Suprapubic skin (tissue), 4 donors: ENCODE measurements around the gene SGCD. TPM values are rescaled to one million over a fixed set of nuclear protein-coding genes. Genes with fewer than 3 reads are reported as not detected.

Experiments
- DNase-seq, 2 donors: peaks; one replicate each; pipeline ENCODE4 v3.0.0-alpha.2; 2019; ENCODE audit warnings: low spot score in 2 of 2
- H3K27ac ChIP-seq: fragments of 200-600 bp; sonication (generic); one replicate; pipeline ENCODE4 v1.5.1; 2019
- H3K27me3 ChIP-seq: fragments of 200-600 bp; sonication (generic); one replicate; pipeline ENCODE4 v1.5.1; 2019
- H3K36me3 ChIP-seq: fragments of 200-600 bp; sonication (generic); one replicate; pipeline ENCODE4 v1.5.1; 2019
- H3K4me1 ChIP-seq: fragments of 200-600 bp; sonication (generic); one replicate; pipeline ENCODE4 v1.5.1; 2019
- H3K4me3 ChIP-seq: fragments of 200-600 bp; sonication (generic); one replicate; pipeline ENCODE4 v1.5.1; 2019; ENCODE audit warnings: mild to moderate bottlenecking
- H3K9me3 ChIP-seq: fragments of 200-600 bp; sonication (generic); one replicate; pipeline ENCODE4 v1.5.1; 2019
- CTCF ChIP-seq, 2 donors: fragments of 200-600 bp in 1 of 2; fragments of 450-650 bp in 1 of 2; sonication (generic) in 1 of 2; IDR thresholded peaks; one replicate each; pipeline ENCODE4 v1.5.1; 2016 to 2019; ENCODE audit warnings: antibody characterized with exemption in 2 of 2, mild to moderate bottlenecking in 1 of 2, moderate library complexity in 1 of 2
- EP300 ChIP-seq: sonication (generic); formaldehyde crosslinking; IDR thresholded peaks from one replicate; pipeline ENCODE4 v1.6.1; 2017; ENCODE audit warnings: antibody characterized with exemption
- POLR2A ChIP-seq, 2 donors: fragments of 450-650 bp; IDR thresholded peaks; one replicate each; pipeline ENCODE4 v1.6.1; 2017; ENCODE audit warnings: antibody characterized with exemption in 2 of 2, mild to moderate bottlenecking in 2 of 2, moderate library complexity in 2 of 2
- POLR2AphosphoS5 ChIP-seq, 3 donors: sonication (generic); formaldehyde crosslinking; IDR thresholded peaks; one replicate each; pipeline ENCODE4 v1.6.1; 2017; ENCODE audit warnings: antibody characterized with exemption in 3 of 3
- WGBS: methylation state at CpG from one replicate; pipeline ENCODE4 v1.1.5; 2018; 5-methylcytosine and 5-hydroxymethylcytosine counted together
- total RNA-seq, 4 donors: library from RNA; depleted of rRNA; stranded (reverse); fragments of >200 nt; gene quantifications; one replicate each; pipeline ENCODE4 v1.1.0, GENCODE V29; 2016

SGCD gene
- total RNA-seq, 4 donors from 2014 or later = 1.2 to 5.7 (median 3.9) TPM

GRCh38 chr5:156589946-156590216 is 262.9 kb downstream of the SGCD start:
- Histone ChIP-seq H3K4me1 (peaks cover 3% of the 10 kb centered on the region), H3K36me3 (no peaks in the 10 kb centered on the region), H3K9me3 (no peaks in the 10 kb centered on the region), H3K27ac (no peak overlapping the region), H3K4me3 (no peak overlapping the region), H3K27me3 (no peaks in the 10 kb centered on the region)
- no peak for TF ChIP-seq POLR2AphosphoS5 (IDR thresholded peaks at IDR 0.05)
- no peak for TF ChIP-seq EP300
- TF ChIP-seq CTCF (IDR thresholded peaks at IDR 0.05) = no peak
- no peak for TF ChIP-seq POLR2A (IDR thresholded peaks at IDR 0.05)
- no peak for DNase-seq
- 78% methylated on average over 4 of the region's 4 CpGs for WGBS

- H3K4me1 ChIP-seq = no peaks in the 10 kb centered on the region
- H3K27me3 ChIP-seq = no peaks in the 10 kb centered on the region
- DNase-seq = no peak
- no peak for TF ChIP-seq POLR2AphosphoS5 (IDR thresholded peaks at IDR 0.05)
- no peak for TF ChIP-seq CTCF (IDR thresholded peaks at IDR 0.05)
- no peak for TF ChIP-seq EP300
- TF ChIP-seq POLR2A (IDR thresholded peaks at IDR 0.05) = no peak
- no peak overlapping the region for H3K27ac ChIP-seq
- H3K9me3 ChIP-seq = no peaks in the 10 kb centered on the region
- H3K36me3 ChIP-seq = no peaks in the 10 kb centered on the region
- no peak overlapping the region for H3K4me3 ChIP-seq
These were observed 264.0 kb downstream of the SGCD start for GRCh38 chr5:156590978-156591377.

GRCh38 chr5:156591631-156592030 is 264.7 kb downstream of the SGCD start:
- DNase-seq = no peak
- TF ChIP-seq POLR2A (IDR thresholded peaks at IDR 0.05) (no peak), POLR2AphosphoS5 (IDR thresholded peaks at IDR 0.05) (no peak), CTCF (IDR thresholded peaks at IDR 0.05) (no peak), EP300 (no peak)
- no peaks in the 10 kb centered on the region for H3K36me3 ChIP-seq

GRCh38 chr5:156593546-156593945 is 266.6 kb downstream of the SGCD start:
- 77% methylated on average over 1 of the region's 1 CpG for WGBS
- Histone ChIP-seq H3K9me3 (no peaks in the 10 kb centered on the region), H3K4me3 (no peak overlapping the region), H3K4me1 (no peaks in the 10 kb centered on the region), H3K36me3 (no peaks in the 10 kb centered on the region), H3K27ac (no peak overlapping the region), H3K27me3 (no peaks in the 10 kb centered on the region)
- no peak for DNase-seq
- TF ChIP-seq POLR2A (IDR thresholded peaks at IDR 0.05) = no peak
- no peak for TF ChIP-seq EP300
- TF ChIP-seq CTCF (IDR thresholded peaks at IDR 0.05) = no peak
- no peak for TF ChIP-seq POLR2AphosphoS5 (IDR thresholded peaks at IDR 0.05)

More at GRCh38 chr5:156591631-156592030, 264.7 kb downstream of the SGCD start:
- Histone ChIP-seq H3K4me1 (no peaks in the 10 kb centered on the region), H3K27ac (no peak overlapping the region), H3K27me3 (no peaks in the 10 kb centered on the region), H3K4me3 (no peak overlapping the region), H3K9me3 (no peaks in the 10 kb centered on the region)

GRCh38 chr5:156594406-156594805 is 267.4 kb downstream of the SGCD start:
- no peak for DNase-seq
- no peak overlapping the region for H3K4me3 ChIP-seq
- H3K36me3 ChIP-seq = no peaks in the 10 kb centered on the region
- H3K4me1 ChIP-seq = no peaks in the 10 kb centered on the region
- TF ChIP-seq POLR2A (IDR thresholded peaks at IDR 0.05) (no peak), EP300 (no peak), CTCF (IDR thresholded peaks at IDR 0.05) (no peak), POLR2AphosphoS5 (IDR thresholded peaks at IDR 0.05) (no peak)
- H3K9me3 ChIP-seq = no peaks in the 10 kb centered on the region
- no peak overlapping the region for H3K27ac ChIP-seq
- H3K27me3 ChIP-seq = no peaks in the 10 kb centered on the region
- 73% methylated on average over 1 of the region's 1 CpG for WGBS
